KMS-11 (cell line): Measurements from ENCODE around the gene UCN3.

ENCODE experiments used
- H2AFZ ChIP-seq: fragments of 200-600 bp; sonication (generic); 2 replicates; pipeline ENCODE4 v1.6.1; 2016; ENCODE audit warnings: antibody characterized with exemption, mixed run types, low read depth
- H3K27ac ChIP-seq: fragments of 200-600 bp; sonication (generic); 2 replicates; pipeline ENCODE4 v1.6.1; 2016; ENCODE audit warnings: mild to moderate bottlenecking, mixed run types
- H3K27me3 ChIP-seq: fragments of 200-600 bp; sonication (generic); 2 replicates; pipeline ENCODE4 v1.6.1; 2017; ENCODE audit warnings: mild to moderate bottlenecking, low read depth, mixed run types, moderate library complexity; ENCODE audit not compliant: insufficient read depth
- H3K36me3 ChIP-seq: fragments of 200-600 bp; sonication (generic); 2 replicates; pipeline ENCODE4 v1.6.1; 2017; ENCODE audit warnings: mild to moderate bottlenecking, mixed run types; ENCODE audit not compliant: insufficient read depth
- H3K4me1 ChIP-seq: fragments of 200-600 bp; sonication (generic); 2 replicates; pipeline ENCODE4 v1.6.1; 2016; ENCODE audit warnings: mild to moderate bottlenecking, low read depth, mixed run types; ENCODE audit not compliant: poor library complexity, severe bottlenecking
- H3K4me2 ChIP-seq: fragments of 200-600 bp; sonication (generic); 2 replicates; pipeline ENCODE4 v1.7.0; 2016; ENCODE audit warnings: mild to moderate bottlenecking, mixed run types
- H3K4me3 ChIP-seq: fragments of 200-600 bp; sonication (generic); IDR thresholded peaks from 2 replicates; pipeline ENCODE4 v1.6.1; 2017; ENCODE audit warnings: low read depth, low read length, mixed read lengths; ENCODE audit not compliant: insufficient read depth
- H3K79me2 ChIP-seq: fragments of 200-600 bp; sonication (generic); 2 replicates; pipeline ENCODE4 v1.6.1; 2016; ENCODE audit warnings: low read depth, mixed run types; ENCODE audit not compliant: insufficient read depth
- H3K9ac ChIP-seq: fragments of 200-600 bp; sonication (generic); 2 replicates; pipeline ENCODE4 v1.6.1; 2016; ENCODE audit warnings: mild to moderate bottlenecking, mixed run types
- H4K20me1 ChIP-seq: fragments of 200-600 bp; sonication (generic); 2 replicates; pipeline ENCODE4 v1.6.1; 2016; ENCODE audit warnings: mild to moderate bottlenecking, mixed run types; ENCODE audit not compliant: insufficient read depth
- TF ChIP-seq, protein P1 (sequence below): fragments of 200-600 bp; sonication (generic); conservative IDR thresholded peaks from 2 replicates; pipeline ENCODE4 v1.6.1; 2017; ENCODE audit warnings: low read depth, mild to moderate bottlenecking, antibody characterized with exemption, low read length, moderate library complexity, mixed read lengths

The UCN3 gene

GRCh38 chr10:5364374-5364773 lies 392 bp upstream of the UCN3 start:
- Histone ChIP-seq H4K20me1 (no peaks in the 10 kb centered on the region), H3K9ac (no peak overlapping the region), H3K4me3 (no peak overlapping the region), H3K27me3 (no peaks in the 10 kb centered on the region), H3K27ac (no peak overlapping the region), H3K79me2 (no peaks in the 10 kb centered on the region), H3K4me1 (no peaks in the 10 kb centered on the region), H3K4me2 (no peak overlapping the region), H3K36me3 (no peaks in the 10 kb centered on the region), H2AFZ (no peak overlapping the region)
- TF ChIP-seq, protein P1, sequence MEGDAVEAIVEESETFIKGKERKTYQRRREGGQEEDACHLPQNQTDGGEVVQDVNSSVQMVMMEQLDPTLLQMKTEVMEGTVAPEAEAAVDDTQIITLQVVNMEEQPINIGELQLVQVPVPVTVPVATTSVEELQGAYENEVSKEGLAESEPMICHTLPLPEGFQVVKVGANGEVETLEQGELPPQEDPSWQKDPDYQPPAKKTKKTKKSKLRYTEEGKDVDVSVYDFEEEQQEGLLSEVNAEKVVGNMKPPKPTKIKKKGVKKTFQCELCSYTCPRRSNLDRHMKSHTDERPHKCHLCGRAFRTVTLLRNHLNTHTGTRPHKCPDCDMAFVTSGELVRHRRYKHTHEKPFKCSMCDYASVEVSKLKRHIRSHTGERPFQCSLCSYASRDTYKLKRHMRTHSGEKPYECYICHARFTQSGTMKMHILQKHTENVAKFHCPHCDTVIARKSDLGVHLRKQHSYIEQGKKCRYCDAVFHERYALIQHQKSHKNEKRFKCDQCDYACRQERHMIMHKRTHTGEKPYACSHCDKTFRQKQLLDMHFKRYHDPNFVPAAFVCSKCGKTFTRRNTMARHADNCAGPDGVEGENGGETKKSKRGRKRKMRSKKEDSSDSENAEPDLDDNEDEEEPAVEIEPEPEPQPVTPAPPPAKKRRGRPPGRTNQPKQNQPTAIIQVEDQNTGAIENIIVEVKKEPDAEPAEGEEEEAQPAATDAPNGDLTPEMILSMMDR, result no peak

- Histone ChIP-seq H4K20me1 (no peaks in the 10 kb centered on the region), H3K4me3 (no peak overlapping the region), H3K36me3 (no peaks in the 10 kb centered on the region), H3K79me2 (no peaks in the 10 kb centered on the region), H3K27me3 (no peaks in the 10 kb centered on the region), H3K4me1 (no peaks in the 10 kb centered on the region), H3K9ac (no peak overlapping the region), H3K4me2 (no peak overlapping the region), H3K27ac (no peak overlapping the region), H2AFZ (no peak overlapping the region)
- TF ChIP-seq, protein P1, result no peak
Measured at GRCh38 chr10:5365928-5366327, 1.2 kb downstream of the UCN3 start.

- no peak overlapping the region for H3K4me2 ChIP-seq
- no peaks in the 10 kb centered on the region for H3K4me1 ChIP-seq
- H2AFZ ChIP-seq, result no peak overlapping the region
- H3K79me2 ChIP-seq, result no peaks in the 10 kb centered on the region
- no peak overlapping the region for H3K4me3 ChIP-seq
- H3K9ac ChIP-seq, result no peak overlapping the region
- no peaks in the 10 kb centered on the region for H4K20me1 ChIP-seq
- TF ChIP-seq, protein P1, result no peak
- no peaks in the 10 kb centered on the region for H3K36me3 ChIP-seq
- no peak overlapping the region for H3K27ac ChIP-seq
- no peaks in the 10 kb centered on the region for H3K27me3 ChIP-seq
Measured at GRCh38 chr10:5369362-5370158, 4.8 kb downstream of the UCN3 start.

GRCh38 chr10:5370493-5371352 lies 6.0 kb downstream of the UCN3 start:
- Histone ChIP-seq H3K4me2 (no peak overlapping the region), H4K20me1 (no peaks in the 10 kb centered on the region)

More at GRCh38 chr10:5370493-5371352, 6.0 kb downstream of the UCN3 start:
- no peak overlapping the region for H3K4me3 ChIP-seq
- no peak overlapping the region for H2AFZ ChIP-seq
- H3K27ac ChIP-seq, result no peak overlapping the region
- H3K27me3 ChIP-seq, result no peaks in the 10 kb centered on the region
- H3K9ac ChIP-seq, result no peak overlapping the region
- H3K4me1 ChIP-seq, result no peaks in the 10 kb centered on the region
- H3K36me3 ChIP-seq, result no peaks in the 10 kb centered on the region
- H3K79me2 ChIP-seq, result no peaks in the 10 kb centered on the region
- TF ChIP-seq, protein P1, result no peak
